HG03565 (cell line): ENCODE results near the gene FAM240B.

Experiments
- ATAC-seq: cut with Tn5 transposase; IDR thresholded peaks from one replicate; pipeline ENCODE4 v1.9.1; 2021; ENCODE audit warnings: mild to moderate bottlenecking, moderate library complexity; ENCODE audit not compliant: unreplicated experiment

FAM240B gene

GRCh38 chr9:38720083-38720745 is at the start of gene FAM240B:
TSS of gene FAM240B (minus strand) at chr9:38720133. CDS start at chr9:38703999, 16,134 bp downstream.
- ATAC-seq = no peak

- no peak for ATAC-seq
Observed at GRCh38 chr9:38768351-38768761, 48.4 kb upstream of the FAM240B start.

GRCh38 chr9:38765101-38765500 is 45.2 kb upstream of the FAM240B start:
- ATAC-seq = no peak

GRCh38 chr9:38761999-38762398 is 42.1 kb upstream of the FAM240B start:
- no peak for ATAC-seq

- no peak for ATAC-seq
Observed at GRCh38 chr9:38761339-38761738, 41.4 kb upstream of the FAM240B start.

- no peak for ATAC-seq
Observed at GRCh38 chr9:38756702-38757101, 36.8 kb upstream of the FAM240B start.

GRCh38 chr9:38747941-38748340 is 28.0 kb upstream of the FAM240B start:
- no peak for ATAC-seq

- ATAC-seq = no peak
Observed at GRCh38 chr9:38747067-38747466, 27.1 kb upstream of the FAM240B start.

- ATAC-seq = no peak
Observed at GRCh38 chr9:38746303-38746702, 26.4 kb upstream of the FAM240B start.

- no peak for ATAC-seq
Observed at GRCh38 chr9:38744484-38744883, 24.6 kb upstream of the FAM240B start.

- no peak for ATAC-seq
Observed at GRCh38 chr9:38737246-38737645, 17.3 kb upstream of the FAM240B start.

- no peak for ATAC-seq
Observed at GRCh38 chr9:38734831-38735230, 14.9 kb upstream of the FAM240B start.

GRCh38 chr9:38733503-38733902 is 13.6 kb upstream of the FAM240B start:
- no peak for ATAC-seq

GRCh38 chr9:38732885-38733284 is 13.0 kb upstream of the FAM240B start:
- no peak for ATAC-seq

GRCh38 chr9:38727497-38728001 is 7.6 kb upstream of the FAM240B start:
- ATAC-seq = no peak

GRCh38 chr9:38724754-38725153 is 4.8 kb upstream of the FAM240B start:
- no peak for ATAC-seq

- ATAC-seq = no peak
Observed at GRCh38 chr9:38718148-38718547, 1.8 kb downstream of the FAM240B start.

- no peak for ATAC-seq
Observed at GRCh38 chr9:38715684-38716083, 4.2 kb downstream of the FAM240B start.

GRCh38 chr9:38713426-38713825 is 6.5 kb downstream of the FAM240B start:
- no peak for ATAC-seq

GRCh38 chr9:38708759-38709158 is 11.2 kb downstream of the FAM240B start:
- ATAC-seq = no peak

- no peak for ATAC-seq
Observed at GRCh38 chr9:38707885-38708637, 11.9 kb downstream of the FAM240B start.

GRCh38 chr9:38706493-38706892 is 13.4 kb downstream of the FAM240B start:
- ATAC-seq = no peak
